GM04504 (cell line): ENCODE data around the gene MVD.

Experiments
- DNase-seq: peaks from one replicate; pipeline ENCODE4 v3.0.0-alpha.2; 2012; ENCODE audit warnings: low read depth

Gene MVD, protein sequence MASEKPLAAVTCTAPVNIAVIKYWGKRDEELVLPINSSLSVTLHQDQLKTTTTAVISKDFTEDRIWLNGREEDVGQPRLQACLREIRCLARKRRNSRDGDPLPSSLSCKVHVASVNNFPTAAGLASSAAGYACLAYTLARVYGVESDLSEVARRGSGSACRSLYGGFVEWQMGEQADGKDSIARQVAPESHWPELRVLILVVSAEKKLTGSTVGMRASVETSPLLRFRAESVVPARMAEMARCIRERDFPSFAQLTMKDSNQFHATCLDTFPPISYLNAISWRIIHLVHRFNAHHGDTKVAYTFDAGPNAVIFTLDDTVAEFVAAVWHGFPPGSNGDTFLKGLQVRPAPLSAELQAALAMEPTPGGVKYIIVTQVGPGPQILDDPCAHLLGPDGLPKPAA

DNA sequence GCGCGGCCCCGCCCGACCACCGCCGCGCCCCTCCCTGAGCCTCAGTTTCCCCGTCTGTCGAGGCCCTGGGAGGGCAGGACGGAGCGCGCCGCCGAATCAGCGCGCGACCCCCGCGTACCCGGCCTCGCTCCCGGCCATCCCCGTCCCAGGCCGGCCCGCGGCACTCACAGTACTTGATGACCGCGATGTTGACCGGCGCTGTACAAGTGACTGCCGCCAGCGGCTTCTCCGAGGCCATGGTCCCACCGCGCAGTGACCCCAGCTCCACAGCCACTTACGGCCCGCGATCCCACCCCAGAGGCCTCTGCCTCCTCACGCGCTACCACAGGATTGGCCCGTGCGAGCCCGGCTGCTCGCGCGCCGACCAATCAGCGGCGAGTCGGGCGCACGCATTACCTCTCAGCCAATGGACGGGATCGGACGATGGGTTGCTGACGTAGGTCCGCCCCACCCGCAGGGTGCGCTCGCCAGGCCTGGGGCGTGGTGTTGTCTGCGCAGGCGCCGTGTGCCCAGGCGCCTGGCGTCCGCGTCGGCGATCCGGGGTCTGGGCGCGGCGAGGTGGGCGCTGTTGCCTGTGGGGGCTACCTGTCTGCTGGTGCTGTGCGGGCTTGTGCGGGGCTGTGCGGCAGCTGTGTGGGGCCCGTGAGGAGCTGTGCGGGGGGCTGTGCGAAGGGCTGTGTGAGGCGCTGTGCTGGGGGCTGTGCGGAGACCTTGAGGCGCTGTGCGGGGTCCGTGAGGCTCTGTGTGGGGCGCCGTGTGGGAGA lies at the start of gene MVD:
MVD (minus strand) TSS at position 249 of the 764 bp plus-strand sequence; CDS start at position 238, 11 bp downstream.
- DNase-seq, result peak; percentile 92

DNA sequence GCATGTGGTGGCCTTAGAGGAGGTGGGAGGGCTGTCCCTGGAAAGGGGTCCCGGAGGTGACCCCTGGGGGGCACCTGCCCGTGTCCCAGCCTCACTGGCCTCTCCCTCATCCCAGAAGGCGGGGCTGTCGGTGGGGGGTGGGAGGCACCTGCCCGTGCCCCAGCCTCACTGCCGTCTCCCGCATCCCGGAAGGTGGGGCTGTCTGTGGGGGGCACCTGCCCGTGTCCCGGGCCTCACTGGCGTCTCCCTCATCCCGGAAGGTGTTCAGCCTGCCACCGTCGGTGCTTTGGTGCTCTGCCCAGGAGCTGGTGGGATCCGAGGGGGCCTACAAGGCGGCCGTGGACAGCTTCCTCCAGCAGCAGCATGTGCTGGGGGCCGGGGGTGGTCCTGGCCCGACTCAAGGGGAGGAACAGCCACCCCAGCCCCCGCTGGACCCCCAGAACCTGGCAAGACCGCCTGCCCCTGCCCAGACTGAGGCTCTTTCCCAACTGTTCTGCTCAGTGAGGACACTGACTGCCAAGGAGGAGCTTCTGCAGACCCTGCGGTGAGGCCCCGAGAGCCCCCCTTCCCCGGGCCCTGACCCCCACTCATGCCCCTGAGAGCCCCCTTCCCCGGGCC lies 49.6 kb upstream of the MVD start:
- no peak for DNase-seq

DNA sequence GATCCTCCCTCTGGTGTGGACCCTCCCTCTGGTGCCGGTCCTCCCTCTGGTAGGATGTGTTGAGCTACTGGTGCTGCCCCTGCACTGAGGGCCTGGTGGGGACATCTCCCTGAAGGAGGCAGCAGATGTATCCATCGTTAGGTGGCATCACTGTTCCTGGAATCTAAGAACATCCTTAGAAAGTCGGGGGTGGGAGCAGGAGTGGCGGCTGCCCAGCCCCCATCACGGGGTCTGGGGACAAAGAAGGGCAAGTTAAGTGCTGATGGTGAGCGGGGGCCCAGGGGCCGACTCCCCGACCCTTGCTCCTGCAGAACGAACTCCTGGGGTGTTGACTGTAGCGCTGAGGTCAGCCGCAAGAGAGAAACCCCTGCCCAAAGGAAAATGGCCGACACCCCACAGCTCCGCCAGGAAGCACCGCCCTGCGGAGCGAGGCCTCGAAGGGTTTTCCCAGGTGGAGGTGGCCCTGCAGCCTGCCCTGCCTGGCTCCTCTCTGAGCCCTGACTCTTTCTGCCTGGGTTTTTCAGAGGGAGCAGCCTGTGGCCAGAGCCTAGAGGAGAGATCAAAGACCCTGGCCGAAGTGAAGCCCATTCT lies 49.0 kb upstream of the MVD start:
- DNase-seq, result no peak

DNA sequence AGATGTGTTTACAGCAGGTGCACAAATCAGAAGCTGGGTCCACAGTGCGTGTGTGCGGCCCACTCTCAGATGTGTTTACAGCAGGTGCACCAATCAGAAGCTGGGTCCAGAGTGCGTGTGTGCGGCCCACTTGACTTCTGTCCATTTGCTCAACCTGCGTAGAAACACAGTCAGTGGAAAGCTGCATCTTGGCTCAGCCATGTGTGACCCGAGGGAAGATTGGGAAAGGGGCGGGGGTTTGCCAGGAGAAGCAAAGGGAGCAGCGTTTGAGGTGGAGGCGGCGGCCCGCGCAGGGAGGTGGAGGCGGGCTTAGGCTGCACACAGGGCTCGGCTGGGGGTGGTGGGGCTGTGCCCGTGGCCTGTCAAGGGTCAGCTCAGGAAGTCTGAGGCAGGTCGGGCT lies 47.7 kb upstream of the MVD start:
- no peak for DNase-seq

DNA sequence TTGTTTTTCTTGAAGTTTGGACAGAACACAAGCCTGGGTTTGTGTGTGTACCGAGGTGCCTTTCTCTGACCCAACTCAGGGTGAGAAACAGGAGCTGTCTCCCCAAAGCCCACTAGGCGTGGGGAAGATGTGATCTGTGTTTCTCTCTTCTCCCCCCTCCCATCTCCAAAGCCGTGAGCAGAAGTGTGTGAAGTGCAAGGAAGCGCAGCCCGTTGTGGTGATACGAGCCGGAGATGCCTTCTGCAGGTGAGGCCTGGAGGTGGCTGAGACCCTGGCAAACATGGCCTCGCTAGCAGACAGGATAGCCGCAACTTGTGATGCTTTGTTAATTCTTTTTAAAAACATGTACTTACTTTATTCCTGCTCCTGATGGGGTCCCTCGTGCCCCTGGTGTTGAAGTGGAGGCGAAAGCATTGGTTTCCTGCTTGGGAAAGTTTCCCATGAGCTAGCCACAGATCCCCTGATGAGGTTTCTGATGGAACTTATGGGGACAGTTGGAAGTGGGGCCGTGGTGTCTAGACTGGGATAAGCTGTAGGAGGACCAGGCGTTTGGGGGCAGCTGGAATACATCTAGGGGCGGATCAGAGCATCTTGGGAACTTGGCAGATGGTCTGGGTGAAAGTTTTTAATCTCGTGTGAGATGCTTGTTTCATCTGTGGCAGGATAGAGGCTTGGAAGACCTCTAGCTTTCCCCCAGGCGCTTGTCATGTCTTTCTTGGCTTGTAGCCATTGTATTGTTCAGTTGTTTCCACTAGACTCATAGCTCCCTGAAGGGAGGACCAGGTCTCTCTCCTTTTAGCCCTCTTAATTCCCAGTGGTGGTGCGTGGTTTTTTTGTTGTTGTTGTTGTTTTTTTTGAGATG lies 44.3 kb upstream of the MVD start:
- DNase-seq, result no peak

DNA sequence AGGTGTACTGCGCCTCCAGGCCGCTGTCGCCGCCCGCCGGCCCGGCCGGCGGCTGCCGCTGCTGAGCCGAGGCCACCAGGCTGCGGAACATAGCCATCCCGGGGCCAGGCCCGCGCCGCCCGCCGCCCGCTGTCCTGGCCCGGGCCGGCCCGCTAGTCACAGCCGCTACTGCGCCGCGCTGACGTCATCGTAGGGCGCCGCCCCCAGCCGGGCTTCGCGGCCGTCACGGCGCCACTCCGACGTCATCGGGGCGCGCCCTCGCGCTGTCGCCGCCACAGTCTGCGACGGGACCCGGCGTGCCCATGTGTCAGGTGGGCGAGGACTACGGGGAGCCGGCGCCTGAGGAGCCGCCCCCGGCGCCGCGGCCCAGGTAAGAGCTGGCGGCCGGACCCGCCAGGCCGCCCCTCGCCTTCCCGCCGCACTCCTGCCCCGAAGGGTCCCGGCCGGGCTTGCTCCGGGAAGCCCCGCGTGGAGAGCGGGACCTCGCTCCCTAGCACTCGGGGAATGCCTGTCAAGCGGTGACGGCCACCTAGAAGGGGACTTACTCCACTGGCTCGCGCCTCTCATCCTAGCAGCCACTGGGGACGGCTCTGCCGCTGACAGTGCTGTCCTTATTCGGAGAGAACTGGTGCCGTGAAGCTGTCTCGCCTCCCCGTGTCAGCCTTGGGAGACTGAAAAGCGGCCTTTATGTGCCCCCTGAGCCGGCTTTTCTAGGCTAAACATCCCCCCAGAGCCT lies 43.5 kb upstream of the MVD start, which contains the start of the genes CTU2 and RNF166:
CTU2 (plus strand) TSS at position 275 of the 736 bp plus-strand sequence; CDS start at position 303, 28 bp downstream.
RNF166 (minus strand) TSS at position 180 of the 736 bp plus-strand sequence; CDS start at position 97, 83 bp downstream.
- DNase-seq, result peak; percentile 69

DNA sequence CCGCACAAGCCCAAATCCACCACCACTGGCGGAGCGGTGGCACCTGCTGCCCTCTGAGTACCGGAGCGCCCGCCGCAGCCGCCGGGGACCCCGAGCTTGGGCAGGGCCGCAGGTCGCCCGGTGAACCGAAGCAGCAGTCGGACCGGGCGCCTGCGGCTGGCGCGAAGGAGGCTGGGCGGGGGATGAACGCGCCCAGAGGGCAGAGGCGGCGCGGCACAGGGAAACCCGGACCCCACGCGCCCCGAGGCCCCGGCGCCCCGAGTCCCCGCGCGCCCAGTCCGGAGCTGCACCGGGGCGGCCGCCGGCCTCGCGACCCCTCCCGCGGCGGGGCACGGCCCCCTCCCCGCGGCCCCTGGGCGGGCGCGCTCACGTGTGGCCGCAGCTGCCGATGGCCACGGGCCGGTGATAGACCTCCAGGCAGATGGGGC lies 42.9 kb upstream of the MVD start:
- no peak for DNase-seq

DNA sequence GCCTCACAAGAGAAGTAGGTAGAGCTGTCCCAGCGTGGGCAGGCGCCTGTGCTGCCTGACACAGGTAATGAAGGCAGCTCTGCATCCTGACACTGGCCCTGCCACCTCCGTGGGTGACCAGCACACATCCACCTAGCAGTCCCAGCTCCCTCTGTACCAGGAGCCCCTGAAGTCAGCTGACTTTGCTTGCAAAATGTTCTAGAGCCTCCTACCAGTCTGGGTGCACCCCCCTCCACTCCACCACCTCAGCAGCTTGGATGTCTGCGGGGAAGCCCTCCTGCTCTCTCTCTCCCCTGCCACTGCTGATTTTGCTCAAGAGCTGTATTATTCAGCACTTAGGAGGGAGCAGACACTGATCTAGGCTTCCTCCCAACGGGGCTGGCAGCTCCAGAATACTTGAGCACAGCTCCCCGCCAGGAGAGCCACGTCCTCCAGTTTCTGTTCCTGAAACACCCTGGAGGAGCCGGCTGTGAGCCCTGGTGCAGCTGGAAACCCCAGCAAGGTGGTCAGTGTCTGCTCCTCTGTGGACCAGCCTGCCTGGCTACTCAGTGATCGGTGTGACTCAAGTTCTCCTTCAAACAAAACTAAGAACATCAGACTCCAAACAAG lies 42.3 kb upstream of the MVD start:
- DNase-seq, result no peak

DNA sequence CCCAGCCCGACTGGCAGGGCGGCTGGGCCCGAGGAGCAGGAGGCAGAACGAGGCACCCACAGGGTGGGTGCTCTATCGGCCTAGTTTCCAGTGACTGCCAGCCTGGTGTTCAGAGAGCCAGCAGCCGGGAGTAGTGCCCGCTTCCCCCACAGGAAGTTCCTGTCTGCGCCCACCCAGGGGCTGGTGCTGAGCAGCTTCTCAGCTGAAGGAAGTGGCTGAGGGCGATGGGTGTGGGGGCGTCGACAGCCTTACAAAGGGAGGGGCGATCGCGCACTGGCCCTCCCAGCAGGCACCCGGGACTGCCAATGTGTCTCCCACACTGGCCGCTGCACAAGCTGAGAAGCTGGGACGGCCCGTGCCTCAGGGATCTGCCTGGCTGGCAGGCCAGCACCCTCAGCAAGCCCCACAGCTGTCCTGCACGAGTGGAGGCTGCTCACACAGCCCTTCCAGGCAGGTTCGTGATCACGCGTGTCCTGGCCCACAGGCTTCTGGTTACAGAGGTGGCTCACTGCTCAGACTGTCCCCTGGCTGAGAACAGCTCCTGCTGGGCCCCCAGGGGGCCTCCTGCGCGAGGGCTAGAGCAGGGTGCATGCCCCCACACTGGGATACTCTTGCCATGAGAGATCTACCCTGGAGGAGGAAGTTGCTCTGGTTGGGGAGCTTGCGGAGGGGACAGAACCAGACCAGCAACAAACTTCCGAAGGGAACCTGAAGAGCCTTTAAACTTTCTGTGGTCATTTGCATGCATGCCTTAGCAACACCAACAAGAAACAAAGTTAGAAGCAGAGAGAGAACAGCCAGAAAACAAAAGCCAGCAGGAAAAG lies 40.8 kb upstream of the MVD start:
- DNase-seq, result no peak

DNA sequence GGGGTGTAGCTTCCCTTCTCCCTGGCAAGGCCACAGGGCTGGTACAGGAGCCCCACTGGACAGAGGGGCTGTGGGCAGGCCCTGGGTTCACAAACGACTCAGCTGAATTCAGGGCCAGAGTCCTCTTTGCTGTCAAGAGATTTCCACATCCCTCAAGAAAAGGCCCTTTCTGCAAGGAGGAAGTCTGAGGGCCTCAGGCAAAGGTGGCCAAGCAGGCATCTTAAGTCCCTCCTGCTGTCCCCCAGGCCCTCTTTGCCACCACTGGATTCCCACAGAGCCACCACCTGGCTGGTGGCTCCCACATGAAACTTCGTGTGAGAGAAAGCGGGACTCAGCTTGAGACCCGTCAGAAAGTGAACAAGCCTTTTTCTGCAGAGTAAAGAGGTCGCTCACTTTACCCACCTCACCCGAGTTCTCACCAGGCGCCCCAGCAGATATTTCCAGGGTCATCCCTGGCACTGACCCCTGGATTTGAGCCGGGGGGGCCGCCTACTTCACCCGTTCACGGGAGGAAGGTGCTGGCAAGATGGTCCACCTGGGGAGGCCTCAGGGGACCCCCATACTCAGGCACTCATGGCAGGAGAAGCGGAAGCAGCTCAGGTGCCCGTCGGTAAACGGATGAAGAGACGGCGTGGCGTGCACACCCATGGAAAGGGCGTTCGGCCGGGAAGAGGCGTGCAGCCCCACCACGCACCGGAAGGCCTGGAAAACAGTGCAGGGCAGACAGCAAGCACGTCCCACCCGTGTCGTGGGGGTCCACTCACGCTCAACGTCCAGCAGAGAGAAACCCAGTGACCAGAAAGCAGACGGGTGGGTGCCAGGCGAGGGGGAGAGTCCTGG lies 39.7 kb upstream of the MVD start:
- DNase-seq, result no peak

DNA sequence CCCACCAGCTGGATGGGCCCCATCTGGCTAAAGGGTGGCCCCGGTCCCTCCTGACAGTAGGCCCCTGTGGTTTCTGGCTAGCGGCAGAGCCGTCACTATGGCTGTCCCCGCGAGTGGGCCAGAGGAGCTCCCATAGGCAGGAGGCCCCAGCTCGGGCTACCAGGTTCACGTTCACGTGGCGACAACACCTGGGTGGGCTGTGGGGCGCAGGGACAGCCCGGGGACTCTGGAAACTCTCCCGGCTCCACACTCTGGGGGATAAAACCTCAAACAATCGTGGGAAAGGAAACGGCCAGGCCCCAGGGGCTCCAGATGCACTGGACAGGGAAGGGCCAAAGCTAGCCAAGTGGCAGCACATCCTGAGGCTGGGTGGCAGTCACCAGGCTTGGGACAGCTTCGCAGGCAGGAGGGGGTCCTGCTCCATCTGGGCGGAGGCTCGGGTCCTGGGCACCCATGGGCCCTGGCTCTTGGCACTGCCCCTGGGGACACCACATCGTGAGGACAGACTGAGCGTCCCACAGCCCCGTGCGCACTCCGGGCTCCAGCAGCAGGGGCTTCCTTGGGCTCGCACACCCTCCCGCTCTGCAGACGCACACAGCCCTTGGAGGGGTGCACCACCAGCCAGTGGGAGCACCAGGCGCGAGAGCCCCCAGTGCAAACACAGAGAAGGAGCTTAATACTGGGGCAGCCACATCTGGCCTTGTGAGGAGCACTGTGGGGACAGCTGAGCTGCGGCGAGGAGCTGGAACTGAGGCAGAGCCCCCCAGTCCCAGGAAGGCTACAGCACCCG lies 38.9 kb upstream of the MVD start:
- DNase-seq, result no peak

DNA sequence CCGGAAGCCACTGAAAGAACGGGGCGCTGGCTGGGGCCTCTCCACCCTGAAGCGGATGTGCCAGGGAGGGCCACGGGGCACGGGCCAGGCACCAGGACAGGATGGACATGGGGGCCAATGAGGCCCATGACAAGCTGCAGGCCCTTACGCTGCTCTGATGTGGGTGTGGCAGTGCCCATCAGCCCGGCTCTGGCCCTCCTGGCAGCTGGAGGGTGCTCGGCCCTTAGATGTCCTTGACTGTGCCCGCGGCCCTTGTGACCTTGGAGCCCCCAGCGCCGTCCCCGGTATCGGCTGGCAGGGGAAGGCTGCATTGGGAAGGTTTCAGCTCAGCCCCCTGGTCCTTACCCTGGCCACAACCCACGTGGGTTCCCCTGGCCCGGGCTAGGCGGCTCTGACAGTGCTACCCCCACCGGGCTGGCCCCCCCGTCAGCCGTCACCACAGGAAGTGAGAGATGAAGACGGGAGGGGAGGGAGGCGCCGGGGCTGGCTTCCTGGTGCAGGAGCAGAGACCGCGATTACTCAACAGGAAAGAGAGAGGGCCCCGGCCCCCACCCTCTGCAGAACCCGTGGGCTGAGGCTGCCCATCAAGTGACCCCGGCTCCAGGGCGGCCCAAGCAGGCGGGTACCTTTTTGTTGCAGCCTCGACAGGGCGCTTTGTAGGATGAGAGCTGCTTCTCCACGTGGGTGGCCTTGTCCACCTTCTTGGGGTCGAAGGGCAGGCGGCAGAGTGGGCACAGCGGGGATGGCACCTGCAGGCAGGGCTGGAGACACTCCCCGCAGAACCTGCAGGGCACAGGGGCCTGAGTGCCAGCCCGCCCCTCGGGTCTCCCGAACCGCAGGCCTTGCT lies 38.0 kb upstream of the MVD start:
- peak; percentile 41 for DNase-seq

DNA sequence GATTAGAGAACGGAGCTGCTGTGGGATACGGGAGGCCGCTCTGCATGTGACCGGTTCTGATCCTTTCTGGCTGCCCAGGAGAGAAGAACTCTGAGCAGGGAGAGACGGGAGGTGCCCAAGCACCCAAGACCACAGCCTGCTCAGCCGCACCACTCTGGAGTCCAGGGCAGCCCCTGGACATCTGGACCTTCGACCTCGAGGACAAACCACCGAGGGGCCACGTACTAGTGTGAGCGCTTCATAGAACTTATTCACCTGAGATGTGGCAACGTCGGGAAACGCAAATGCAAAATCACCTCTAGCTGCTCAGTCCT lies 37.4 kb upstream of the MVD start:
- DNase-seq, result no peak

DNA sequence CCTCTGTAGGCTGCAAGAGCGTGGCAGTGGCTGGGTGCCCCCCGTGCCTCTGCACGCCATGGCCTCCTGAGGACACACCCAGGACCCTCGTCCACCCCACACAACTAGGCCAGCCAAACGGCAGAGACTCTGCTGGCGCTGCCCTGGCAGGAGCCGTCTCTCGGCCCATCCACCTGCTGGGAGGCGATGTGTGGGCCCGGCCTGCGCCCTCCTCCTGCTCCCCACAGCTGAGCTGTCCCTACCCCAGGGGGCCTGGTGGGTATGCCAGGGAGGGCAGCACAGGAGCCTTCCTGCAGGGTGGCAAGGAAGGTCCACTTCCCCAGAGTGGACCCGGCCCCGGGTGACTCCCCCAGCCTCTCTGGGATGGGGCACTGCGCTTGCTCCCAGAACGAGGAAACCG lies 36.3 kb upstream of the MVD start:
- no peak for DNase-seq

DNA sequence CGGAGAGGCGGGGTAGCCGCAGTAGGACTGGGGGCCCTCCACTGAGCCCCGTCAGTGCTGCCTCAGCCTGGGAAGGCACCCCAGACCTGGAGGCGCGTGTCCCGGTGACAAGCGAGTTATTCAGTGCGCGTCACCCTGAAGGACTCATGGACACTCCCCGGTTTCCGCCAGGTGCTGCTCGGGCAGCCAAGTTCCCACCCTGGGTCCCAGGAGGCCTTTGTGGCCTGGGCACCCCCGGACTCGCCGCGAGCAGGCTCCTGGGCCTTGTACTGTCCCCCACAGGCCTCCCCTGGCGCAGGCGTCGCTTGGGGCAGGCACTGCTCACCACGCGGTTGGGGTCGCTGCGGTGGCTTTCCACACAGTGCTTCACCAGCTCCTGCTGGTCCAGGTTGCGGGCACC lies 35.8 kb upstream of the MVD start:
- no peak for DNase-seq

DNA sequence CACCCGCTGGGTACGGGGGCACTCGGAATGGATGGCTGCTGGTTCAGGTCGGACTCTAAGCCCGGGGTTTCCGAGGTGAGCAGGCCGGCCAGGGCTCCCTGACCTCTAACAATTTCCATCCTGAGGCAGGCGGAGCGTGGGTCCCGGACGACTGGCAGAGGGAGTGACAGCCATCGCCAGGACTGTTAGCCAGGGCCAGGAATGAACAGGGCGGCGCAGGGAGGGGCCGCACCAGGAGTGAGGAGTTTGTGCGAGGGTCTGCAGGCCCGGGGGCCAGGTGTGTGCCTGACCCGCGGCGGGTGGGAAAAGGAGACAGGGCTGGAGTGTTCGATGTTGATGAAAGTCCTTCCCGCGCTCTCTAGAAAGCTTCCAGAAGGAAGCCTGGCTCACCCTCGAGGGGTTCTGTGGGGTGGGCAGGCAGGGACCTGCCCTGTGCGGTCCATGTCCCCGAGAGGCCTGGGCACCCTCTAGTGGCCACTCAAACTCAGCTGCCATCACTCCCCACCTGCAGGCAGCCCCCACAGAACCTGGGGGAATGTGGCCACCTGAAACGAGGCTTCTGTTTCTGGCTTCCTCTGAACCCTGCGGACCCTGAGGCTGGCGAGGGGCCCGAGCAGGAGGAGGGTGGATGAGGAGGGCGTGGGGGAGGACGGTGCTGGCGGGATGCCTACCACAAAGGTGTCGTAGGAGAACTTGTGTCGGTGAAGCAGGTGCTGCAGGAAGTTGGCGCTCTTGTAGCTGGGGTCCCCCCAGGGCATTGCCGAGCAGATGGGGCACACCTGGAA lies 35.1 kb upstream of the MVD start:
- DNase-seq, result no peak
